ENCODE measurements around the gene ASAP2. TPM values are rescaled to one million over a fixed set of nuclear protein-coding genes. Genes with fewer than 3 reads are reported as not detected.

ASAP2 gene
- polyA plus RNA-seq, 4 donors: 10.8 to 21.9 (median 13.8) TPM

GRCh38 chr2:9271691-9272090 lies 65.1 kb downstream of the ASAP2 start:
- H3K36me3 ChIP-seq (ENCODE audit: control insufficient read depth in 3 of 3, insufficient read depth in 2 of 3, low read depth in 1 of 3, low read length in 3 of 3): peaks cover 0 to 4% (median 0%) of the 10 kb centered on the region in 3 donors
- no peak for DNase-seq
- no peaks in the 10 kb centered on the region for H3K9me3 ChIP-seq (ENCODE audit: control insufficient read depth in 2 of 2, insufficient read depth in 1 of 2, low read depth in 1 of 2, low read length in 1 of 2)
- no peak for FAIRE-seq
- H3K4me3 ChIP-seq (ENCODE audit: low read depth in 1 of 3, low read length in 3 of 3): no peak overlapping the region
- no peaks in the 10 kb centered on the region for H3K4me1 ChIP-seq (ENCODE audit: control insufficient read depth in 3 of 3, insufficient read depth in 2 of 3, low read depth in 1 of 3, low read length in 2 of 3)
- no peaks in the 10 kb centered on the region for H3K27me3 ChIP-seq (ENCODE audit: control insufficient read depth in 3 of 3, insufficient read depth in 3 of 3, low read length in 3 of 3)
- no peak overlapping the region for H3K27ac ChIP-seq (ENCODE audit: low read depth in 1 of 3, low read length in 2 of 3)
- 90 to 99% (median 93%) methylated on average over 5 of the region's 5 CpGs for WGBS, 3 donors

- H3K27ac ChIP-seq (ENCODE audit: low read depth in 1 of 3, low read length in 2 of 3): no peak overlapping the region
- no peak overlapping the region for H3K4me3 ChIP-seq (ENCODE audit: low read depth in 1 of 3, low read length in 3 of 3)
- no peaks in the 10 kb centered on the region for H3K9me3 ChIP-seq (ENCODE audit: control insufficient read depth in 2 of 2, insufficient read depth in 1 of 2, low read depth in 1 of 2, low read length in 1 of 2)
- DNase-seq: no peak
- 70 to 78% (median 76%) methylated on average over 5 of the region's 5 CpGs for WGBS, 3 donors
- H3K4me1 ChIP-seq (ENCODE audit: control insufficient read depth in 3 of 3, insufficient read depth in 2 of 3, low read depth in 1 of 3, low read length in 2 of 3): peaks cover 0 to 4% (median 3%) of the 10 kb centered on the region in 3 donors
- H3K36me3 ChIP-seq (ENCODE audit: control insufficient read depth in 3 of 3, insufficient read depth in 2 of 3, low read depth in 1 of 3, low read length in 3 of 3): peaks cover 0 to 4% (median 0%) of the 10 kb centered on the region in 3 donors
- no peak for FAIRE-seq
- H3K27me3 ChIP-seq (ENCODE audit: control insufficient read depth in 3 of 3, insufficient read depth in 3 of 3, low read length in 3 of 3): no peaks in the 10 kb centered on the region
These were observed 67.0 kb downstream of the ASAP2 start for GRCh38 chr2:9273486-9274130.

DNA sequence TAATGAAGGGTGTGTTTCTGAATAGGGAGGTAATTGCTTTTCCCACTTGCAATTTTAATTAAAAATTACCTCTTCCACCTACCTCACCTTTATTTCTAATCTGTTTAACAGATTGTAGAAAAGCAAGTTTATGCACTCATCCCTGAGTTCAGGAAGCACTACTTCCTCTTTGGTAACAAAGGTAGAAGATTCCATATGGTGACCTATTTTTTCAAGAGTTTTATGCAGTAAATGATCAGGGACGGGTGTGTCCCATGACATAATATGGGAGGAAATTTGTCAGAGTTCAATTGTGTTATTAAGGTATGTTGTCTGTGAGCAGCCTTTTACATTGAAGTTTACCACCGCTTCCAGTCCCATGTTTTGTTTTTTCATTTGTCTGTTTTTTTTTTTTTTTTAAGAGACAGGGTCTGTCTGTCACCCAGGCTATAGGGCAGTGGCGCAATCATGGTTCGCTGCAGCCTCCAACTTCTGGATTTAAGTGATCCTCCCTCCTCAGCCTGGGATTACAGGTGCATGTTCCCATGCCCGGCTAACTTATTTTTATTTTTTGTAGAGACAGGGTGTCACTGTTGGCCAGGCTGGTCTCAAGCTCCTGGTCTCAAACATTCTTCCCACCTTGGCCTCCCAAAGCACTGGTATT lies 68.2 kb downstream of the ASAP2 start:
- Histone ChIP-seq H3K4me3 (ENCODE audit: low read depth in 1 of 3, low read length in 3 of 3) (no peak overlapping the region), H3K27ac (ENCODE audit: low read depth in 1 of 3, low read length in 2 of 3) (no peak overlapping the region), H3K4me1 (ENCODE audit: control insufficient read depth in 3 of 3, insufficient read depth in 2 of 3, low read depth in 1 of 3, low read length in 2 of 3) (peaks cover 0 to 4% (median 3%) of the 10 kb centered on the region in 3 donors), H3K27me3 (ENCODE audit: control insufficient read depth in 3 of 3, insufficient read depth in 3 of 3, low read length in 3 of 3) (no peaks in the 10 kb centered on the region), H3K36me3 (ENCODE audit: control insufficient read depth in 3 of 3, insufficient read depth in 2 of 3, low read depth in 1 of 3, low read length in 3 of 3) (peaks cover 0 to 7% (median 0%) of the 10 kb centered on the region in 3 donors), H3K9me3 (ENCODE audit: control insufficient read depth in 2 of 2, insufficient read depth in 1 of 2, low read depth in 1 of 2, low read length in 1 of 2) (no peaks in the 10 kb centered on the region)
- DNase-seq (peak; percentile 35 to 44), FAIRE-seq (no peak)
- WGBS, 3 donors: 76 to 84% (median 81%) methylated on average over 5 of the region's 5 CpGs

DNA sequence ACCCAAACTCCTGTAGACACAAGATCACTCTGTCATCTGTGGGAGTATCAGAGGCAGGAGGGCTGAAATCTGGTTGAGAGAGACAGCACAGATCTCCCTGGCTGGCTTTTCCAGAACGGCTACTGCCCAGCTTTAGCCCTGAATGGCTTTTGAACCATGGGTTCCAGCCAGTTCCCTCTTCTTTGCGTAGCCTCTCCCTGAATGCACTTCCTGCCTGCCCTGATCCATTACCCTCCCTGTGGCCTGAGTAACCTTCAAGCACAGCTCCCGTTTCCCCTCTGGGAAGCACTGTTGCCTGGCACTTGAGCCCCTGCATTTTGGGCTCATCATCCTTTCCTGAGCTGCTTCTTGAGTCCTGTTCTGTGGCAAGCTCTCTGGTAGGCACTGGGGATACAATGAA lies 68.8 kb downstream of the ASAP2 start:
- 62 to 70% (median 65%) methylated on average over 3 of the region's 3 CpGs for WGBS, 3 donors
- H3K9me3 ChIP-seq (ENCODE audit: control insufficient read depth in 2 of 2, insufficient read depth in 1 of 2, low read depth in 1 of 2, low read length in 1 of 2): no peaks in the 10 kb centered on the region
- no peak for DNase-seq
- FAIRE-seq: no peak
- no peak overlapping the region for H3K27ac ChIP-seq (ENCODE audit: low read depth in 1 of 3, low read length in 2 of 3)
- no peak overlapping the region for H3K4me3 ChIP-seq (ENCODE audit: low read depth in 1 of 3, low read length in 3 of 3)
- no peaks in the 10 kb centered on the region for H3K27me3 ChIP-seq (ENCODE audit: control insufficient read depth in 3 of 3, insufficient read depth in 3 of 3, low read length in 3 of 3)
- peaks cover 0 to 4% (median 3%) of the 10 kb centered on the region in 3 donors for H3K4me1 ChIP-seq (ENCODE audit: control insufficient read depth in 3 of 3, insufficient read depth in 2 of 3, low read depth in 1 of 3, low read length in 2 of 3)
- H3K36me3 ChIP-seq (ENCODE audit: control insufficient read depth in 3 of 3, insufficient read depth in 2 of 3, low read depth in 1 of 3, low read length in 3 of 3): peaks cover 0 to 11% (median 0%) of the 10 kb centered on the region in 3 donors

DNA sequence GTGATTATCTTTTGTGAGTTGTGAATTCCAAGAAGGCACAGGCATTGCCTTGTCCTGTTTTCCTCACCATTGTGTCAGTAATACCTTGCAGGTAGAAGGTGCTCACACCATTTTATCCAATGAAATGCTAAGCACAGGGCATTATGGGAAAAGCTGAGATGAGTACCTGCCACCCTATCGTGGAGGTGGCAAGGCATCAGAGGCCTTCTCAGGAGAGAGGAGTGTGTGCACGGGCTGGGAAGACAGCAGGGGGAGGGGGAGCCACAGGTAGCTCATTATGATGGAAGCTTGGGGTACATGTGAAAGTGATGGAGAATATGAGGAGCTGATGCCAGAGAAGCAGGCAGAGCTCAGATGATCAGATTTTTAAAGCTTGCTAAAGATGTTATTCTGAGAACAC lies 69.5 kb downstream of the ASAP2 start:
- WGBS, 3 donors: 81 to 88% (median 84%) methylated on average over 2 of the region's 2 CpGs
- DNase-seq (no peak), FAIRE-seq (no peak)
- Histone ChIP-seq H3K36me3 (ENCODE audit: control insufficient read depth in 3 of 3, insufficient read depth in 2 of 3, low read depth in 1 of 3, low read length in 3 of 3) (peaks cover 0 to 11% (median 0%) of the 10 kb centered on the region in 3 donors), H3K4me1 (ENCODE audit: control insufficient read depth in 3 of 3, insufficient read depth in 2 of 3, low read depth in 1 of 3, low read length in 2 of 3) (peaks cover 0 to 4% (median 3%) of the 10 kb centered on the region in 3 donors), H3K4me3 (ENCODE audit: low read depth in 1 of 3, low read length in 3 of 3) (no peak overlapping the region), H3K27me3 (ENCODE audit: control insufficient read depth in 3 of 3, insufficient read depth in 3 of 3, low read length in 3 of 3) (no peaks in the 10 kb centered on the region), H3K9me3 (ENCODE audit: control insufficient read depth in 2 of 2, insufficient read depth in 1 of 2, low read depth in 1 of 2, low read length in 1 of 2) (no peaks in the 10 kb centered on the region), H3K27ac (ENCODE audit: low read depth in 1 of 3, low read length in 2 of 3) (no peak overlapping the region)

- no peak overlapping the region for H3K27ac ChIP-seq (ENCODE audit: low read depth in 1 of 3, low read length in 2 of 3)
- WGBS, 3 donors: 85 to 92% (median 91%) methylated on average over 9 of the region's 9 CpGs
- H3K36me3 ChIP-seq (ENCODE audit: control insufficient read depth in 3 of 3, insufficient read depth in 2 of 3, low read depth in 1 of 3, low read length in 3 of 3): peaks cover 0 to 18% (median 0%) of the 10 kb centered on the region in 3 donors
- H3K27me3 ChIP-seq (ENCODE audit: control insufficient read depth in 3 of 3, insufficient read depth in 3 of 3, low read length in 3 of 3): no peaks in the 10 kb centered on the region
- no peak overlapping the region for H3K4me3 ChIP-seq (ENCODE audit: low read depth in 1 of 3, low read length in 3 of 3)
- H3K4me1 ChIP-seq (ENCODE audit: control insufficient read depth in 3 of 3, insufficient read depth in 2 of 3, low read depth in 1 of 3, low read length in 2 of 3): peaks cover 0 to 4% (median 3%) of the 10 kb centered on the region in 3 donors
- H3K9me3 ChIP-seq (ENCODE audit: control insufficient read depth in 2 of 2, insufficient read depth in 1 of 2, low read depth in 1 of 2, low read length in 1 of 2): no peaks in the 10 kb centered on the region
- FAIRE-seq (no peak), DNase-seq (no peak)
These were observed 70.4 kb downstream of the ASAP2 start for GRCh38 chr2:9276901-9277451.

DNA sequence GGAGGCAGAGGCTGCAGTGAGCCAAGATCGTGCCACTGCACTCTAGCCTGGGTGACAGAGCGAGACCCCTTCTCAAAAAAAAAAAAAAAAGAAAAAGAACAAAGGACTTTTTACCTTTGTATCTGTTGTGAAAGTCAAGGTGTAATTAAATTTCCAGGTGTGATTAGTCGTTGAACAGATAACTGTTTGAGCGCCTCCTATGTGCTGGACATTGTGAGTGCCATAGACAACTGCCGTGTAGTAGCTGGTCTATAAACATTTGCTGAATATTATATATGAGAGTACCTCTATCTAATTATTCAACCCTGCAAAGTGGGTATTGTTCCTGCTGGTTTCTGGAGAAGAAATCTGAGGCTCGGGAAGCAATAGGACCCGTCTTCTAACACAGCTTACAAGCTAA lies 71.8 kb downstream of the ASAP2 start:
- WGBS, 3 donors: 40 to 71% (median 50%) methylated on average over 7 of the region's 7 CpGs
- no peak for FAIRE-seq
- peak in 1 of 2 donors; percentile 67 for DNase-seq
- Histone ChIP-seq H3K27ac (ENCODE audit: low read depth in 1 of 3, low read length in 2 of 3) (no peak overlapping the region), H3K27me3 (ENCODE audit: control insufficient read depth in 3 of 3, insufficient read depth in 3 of 3, low read length in 3 of 3) (no peaks in the 10 kb centered on the region), H3K9me3 (ENCODE audit: control insufficient read depth in 2 of 2, insufficient read depth in 1 of 2, low read depth in 1 of 2, low read length in 1 of 2) (no peaks in the 10 kb centered on the region), H3K4me3 (ENCODE audit: low read depth in 1 of 3, low read length in 3 of 3) (no peak overlapping the region), H3K36me3 (ENCODE audit: control insufficient read depth in 3 of 3, insufficient read depth in 2 of 3, low read depth in 1 of 3, low read length in 3 of 3) (peaks cover 0 to 21% (median 0%) of the 10 kb centered on the region in 3 donors), H3K4me1 (ENCODE audit: control insufficient read depth in 3 of 3, insufficient read depth in 2 of 3, low read depth in 1 of 3, low read length in 2 of 3) (peaks cover 0 to 4% (median 3%) of the 10 kb centered on the region in 3 donors)

DNA sequence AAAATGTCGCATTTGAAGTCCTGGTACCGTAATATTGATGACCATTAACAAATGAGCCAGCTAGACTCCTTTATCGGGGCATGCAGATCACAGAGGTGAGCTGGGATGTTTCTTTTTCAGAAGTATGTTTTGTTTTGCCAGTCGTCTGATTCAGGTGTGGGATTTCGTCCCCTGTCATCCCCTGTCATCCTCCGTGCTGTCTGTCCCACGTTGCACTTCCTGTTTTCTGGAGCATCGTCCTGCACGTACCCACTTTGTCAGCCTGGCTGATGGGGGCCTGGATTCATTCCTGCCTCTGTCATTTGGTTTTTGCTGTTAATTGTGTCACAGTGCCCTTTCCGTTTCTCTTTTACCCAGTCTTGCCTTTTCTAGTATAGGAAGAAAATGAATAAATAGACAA lies 72.8 kb downstream of the ASAP2 start:
- no peak overlapping the region for H3K27ac ChIP-seq (ENCODE audit: low read depth in 1 of 3, low read length in 2 of 3)
- FAIRE-seq (no peak), DNase-seq (no peak)
- no peaks in the 10 kb centered on the region for H3K27me3 ChIP-seq (ENCODE audit: control insufficient read depth in 3 of 3, insufficient read depth in 3 of 3, low read length in 3 of 3)
- H3K4me1 ChIP-seq (ENCODE audit: control insufficient read depth in 3 of 3, insufficient read depth in 2 of 3, low read depth in 1 of 3, low read length in 2 of 3): peaks cover 0 to 4% (median 3%) of the 10 kb centered on the region in 3 donors
- H3K9me3 ChIP-seq (ENCODE audit: control insufficient read depth in 2 of 2, insufficient read depth in 1 of 2, low read depth in 1 of 2, low read length in 1 of 2): no peaks in the 10 kb centered on the region
- no peak overlapping the region for H3K4me3 ChIP-seq (ENCODE audit: low read depth in 1 of 3, low read length in 3 of 3)
- 78 to 93% (median 84%) methylated on average over 10 of the region's 10 CpGs for WGBS, 3 donors
- H3K36me3 ChIP-seq (ENCODE audit: control insufficient read depth in 3 of 3, insufficient read depth in 2 of 3, low read depth in 1 of 3, low read length in 3 of 3): peaks cover 0 to 21% (median 0%) of the 10 kb centered on the region in 3 donors

All from small intestine (tissue), 7 donors.